OCI-LY1 (cell line): ENCODE measurements around the gene PLEKHD1.

Source experiments
- H2AFZ ChIP-seq: fragments of 200-600 bp; sonication (generic), shearing (Covaris generic); 2 replicates; pipeline ENCODE4 v1.6.0; 2014; ENCODE audit warnings: antibody characterized with exemption, mild to moderate bottlenecking, low read length
- H3F3A ChIP-seq: fragments of 200-600 bp; sonication (generic), shearing (Covaris generic); 2 replicates; pipeline ENCODE4 v1.6.0; 2014; ENCODE audit warnings: mild to moderate bottlenecking, antibody characterized with exemption, low read length, moderate library complexity; ENCODE audit not compliant: insufficient read depth
- H3K27ac ChIP-seq: fragments of 200-600 bp; sonication (generic); 2 replicates; pipeline ENCODE4 v1.5.1; 2014; ENCODE audit warnings: low read length, mixed run types, mild to moderate bottlenecking, low read depth; ENCODE audit not compliant: poor library complexity, severe bottlenecking
- H3K27me3 ChIP-seq: fragments of 200-600 bp; sonication (generic); 2 replicates; pipeline ENCODE4 v1.6.0; 2014; ENCODE audit warnings: antibody characterized with exemption, mild to moderate bottlenecking, low read length, moderate library complexity; ENCODE audit not compliant: insufficient read depth
- H3K36me3 ChIP-seq: fragments of 200-600 bp; sonication (generic); 2 replicates; pipeline ENCODE4 v1.6.1; 2014; ENCODE audit warnings: mild to moderate bottlenecking, antibody characterized with exemption, low read length, moderate library complexity, mixed read lengths; ENCODE audit not compliant: insufficient read depth
- H3K4me1 ChIP-seq: fragments of 200-600 bp; sonication (generic); 2 replicates; pipeline ENCODE4 v1.5.1; 2014; ENCODE audit warnings: mild to moderate bottlenecking, low read length, moderate library complexity; ENCODE audit not compliant: insufficient read depth, severe bottlenecking
- H3K4me2 ChIP-seq: fragments of 200-600 bp; sonication (generic), shearing (Covaris generic); 2 replicates; pipeline ENCODE4 v1.6.1; 2014; ENCODE audit warnings: low read length
- H3K4me3 ChIP-seq: fragments of 200-600 bp; sonication (generic); 2 replicates; pipeline ENCODE4 v1.5.1; 2014; ENCODE audit warnings: low read length, low read depth, mild to moderate bottlenecking, mixed read lengths; ENCODE audit not compliant: poor library complexity, severe bottlenecking
- H3K79me2 ChIP-seq: fragments of 200-600 bp; shearing (Covaris generic); 2 replicates; pipeline ENCODE4 v1.6.1; 2016; ENCODE audit warnings: mixed run types, low read length, mixed read lengths; ENCODE audit not compliant: insufficient read depth
- H3K9ac ChIP-seq: fragments of 200-600 bp; sonication (generic), shearing (Covaris generic); 2 replicates; pipeline ENCODE4 v1.6.1; 2014; ENCODE audit warnings: mild to moderate bottlenecking, low read length, mixed read lengths
- H3K9me2 ChIP-seq: fragments of 200-600 bp; sonication (generic), shearing (Covaris generic); 2 replicates; pipeline ENCODE4 v1.6.1; 2014; ENCODE audit warnings: low read depth, mild to moderate bottlenecking, low read length, mixed read lengths
- H3K9me3 ChIP-seq: fragments of 200-600 bp; shearing (Covaris generic); 2 replicates; pipeline ENCODE4 v1.6.1; 2014; ENCODE audit warnings: low read length, mixed read lengths
- H4K20me1 ChIP-seq: fragments of 200-600 bp; sonication (generic), shearing (Covaris generic); 2 replicates; pipeline ENCODE4 v1.6.0; 2016; ENCODE audit warnings: mild to moderate bottlenecking, low read length; ENCODE audit not compliant: insufficient read depth
- EZH2 ChIP-seq: fragments of 200-600 bp; sonication (generic), shearing (Covaris generic); IDR thresholded peaks from 2 replicates; pipeline ENCODE4 v1.8.0; 2017; ENCODE audit warnings: borderline replicate concordance, mixed run types, mild to moderate bottlenecking, antibody characterized with exemption, low read length, moderate library complexity, mixed read lengths
- TF ChIP-seq, protein P1 (sequence below): fragments of 200-600 bp; sonication (generic), shearing (Covaris generic); IDR thresholded peaks from 2 replicates; pipeline ENCODE4 v1.5.1; 2017; ENCODE audit warnings: mild to moderate bottlenecking, antibody characterized with exemption, low read length, moderate library complexity, mixed read lengths

PLEKHD1 gene

GRCh38 chr14:69487771-69488170, 3.2 kb downstream of the PLEKHD1 start:
- H4K20me1 ChIP-seq, result no peaks in the 10 kb centered on the region
- H3K4me3 ChIP-seq, result no peak overlapping the region
- H3K9ac ChIP-seq, result no peak overlapping the region
- no peaks in the 10 kb centered on the region for H3F3A ChIP-seq
- no peaks in the 10 kb centered on the region for H3K36me3 ChIP-seq
- H3K27ac ChIP-seq, result no peak overlapping the region
- no peaks in the 10 kb centered on the region for H3K9me3 ChIP-seq
- H3K4me2 ChIP-seq, result no peak overlapping the region
- no peaks in the 10 kb centered on the region for H3K27me3 ChIP-seq
- no peak overlapping the region for H2AFZ ChIP-seq
- TF ChIP-seq EZH2, result no peak
- TF ChIP-seq, protein P1, sequence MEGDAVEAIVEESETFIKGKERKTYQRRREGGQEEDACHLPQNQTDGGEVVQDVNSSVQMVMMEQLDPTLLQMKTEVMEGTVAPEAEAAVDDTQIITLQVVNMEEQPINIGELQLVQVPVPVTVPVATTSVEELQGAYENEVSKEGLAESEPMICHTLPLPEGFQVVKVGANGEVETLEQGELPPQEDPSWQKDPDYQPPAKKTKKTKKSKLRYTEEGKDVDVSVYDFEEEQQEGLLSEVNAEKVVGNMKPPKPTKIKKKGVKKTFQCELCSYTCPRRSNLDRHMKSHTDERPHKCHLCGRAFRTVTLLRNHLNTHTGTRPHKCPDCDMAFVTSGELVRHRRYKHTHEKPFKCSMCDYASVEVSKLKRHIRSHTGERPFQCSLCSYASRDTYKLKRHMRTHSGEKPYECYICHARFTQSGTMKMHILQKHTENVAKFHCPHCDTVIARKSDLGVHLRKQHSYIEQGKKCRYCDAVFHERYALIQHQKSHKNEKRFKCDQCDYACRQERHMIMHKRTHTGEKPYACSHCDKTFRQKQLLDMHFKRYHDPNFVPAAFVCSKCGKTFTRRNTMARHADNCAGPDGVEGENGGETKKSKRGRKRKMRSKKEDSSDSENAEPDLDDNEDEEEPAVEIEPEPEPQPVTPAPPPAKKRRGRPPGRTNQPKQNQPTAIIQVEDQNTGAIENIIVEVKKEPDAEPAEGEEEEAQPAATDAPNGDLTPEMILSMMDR, result no peak
- H3K79me2 ChIP-seq, result no peaks in the 10 kb centered on the region
- no peaks in the 10 kb centered on the region for H3K4me1 ChIP-seq
- no peaks in the 10 kb centered on the region for H3K9me2 ChIP-seq

GRCh38 chr14:69489495-69489894, 5.0 kb downstream of the PLEKHD1 start:
- no peak overlapping the region for H3K4me2 ChIP-seq
- no peak overlapping the region for H3K4me3 ChIP-seq
- H3K79me2 ChIP-seq, result no peaks in the 10 kb centered on the region
- H3K4me1 ChIP-seq, result no peaks in the 10 kb centered on the region
- H4K20me1 ChIP-seq, result no peaks in the 10 kb centered on the region
- no peaks in the 10 kb centered on the region for H3K9me3 ChIP-seq
- no peaks in the 10 kb centered on the region for H3K9me2 ChIP-seq
- H3K9ac ChIP-seq, result no peak overlapping the region
- TF ChIP-seq, protein P1, result no peak
- TF ChIP-seq EZH2, result no peak
- H3K36me3 ChIP-seq, result no peaks in the 10 kb centered on the region
- H3K27me3 ChIP-seq, result no peaks in the 10 kb centered on the region
- no peak overlapping the region for H2AFZ ChIP-seq
- no peak overlapping the region for H3K27ac ChIP-seq
- no peaks in the 10 kb centered on the region for H3F3A ChIP-seq

DNA sequence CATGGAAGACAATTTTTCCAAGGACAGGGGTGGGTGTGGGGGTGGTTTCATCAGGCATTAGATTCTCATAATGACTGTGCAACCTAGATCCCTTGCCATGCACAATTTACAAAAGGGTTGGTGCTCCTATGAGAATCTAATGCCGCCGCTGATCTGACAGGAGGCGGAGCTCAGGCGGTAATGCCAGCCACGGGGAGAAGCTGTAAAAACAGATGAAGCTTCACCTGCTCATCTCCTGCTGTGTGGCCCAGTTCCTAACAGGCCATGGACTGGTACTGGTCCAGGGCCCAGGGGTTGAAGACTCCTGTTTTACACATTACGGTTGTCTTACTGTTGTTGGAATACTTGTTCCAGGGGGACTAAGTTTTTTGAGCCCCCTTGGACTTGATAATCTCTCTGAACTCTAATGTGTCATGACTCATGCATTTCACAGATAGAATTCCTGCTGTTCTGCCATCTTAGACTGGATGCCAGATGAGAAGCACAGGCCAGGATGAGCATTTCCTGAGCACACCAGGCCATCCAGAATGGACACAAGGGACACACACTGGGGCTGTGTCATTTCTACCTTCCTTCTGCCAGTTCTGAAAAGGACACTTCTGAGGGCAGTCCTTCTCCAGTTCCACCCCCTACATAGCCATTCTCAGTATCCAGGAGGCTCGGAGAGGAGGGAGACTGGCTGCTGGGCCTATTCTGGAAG, 5.8 kb downstream of the PLEKHD1 start:
- no peak overlapping the region for H3K4me3 ChIP-seq
- H3K4me2 ChIP-seq, result no peak overlapping the region
- no peaks in the 10 kb centered on the region for H3K9me2 ChIP-seq
- H3F3A ChIP-seq, result no peaks in the 10 kb centered on the region
- no peaks in the 10 kb centered on the region for H3K36me3 ChIP-seq
- H2AFZ ChIP-seq, result no peak overlapping the region
- H3K27ac ChIP-seq, result no peak overlapping the region
- H3K4me1 ChIP-seq, result no peaks in the 10 kb centered on the region
- H3K9ac ChIP-seq, result no peak overlapping the region
- no peaks in the 10 kb centered on the region for H3K79me2 ChIP-seq
- TF ChIP-seq, protein P1, result no peak
- no peaks in the 10 kb centered on the region for H3K9me3 ChIP-seq
- H4K20me1 ChIP-seq, result no peaks in the 10 kb centered on the region
- no peaks in the 10 kb centered on the region for H3K27me3 ChIP-seq
